ENCODE data around the gene OR2V1.
"Not testable (repeated sequence)": the region's sequence is repeated elsewhere in the genome, so short reads cannot be mapped to it uniquely, and the experiment has no call there.

The OR2V1 gene

GRCh38 chr5:181127907-181128626, 2.9 kb downstream of the OR2V1 start:
- no peak for DNase-seq

GRCh38 chr5:181127456-181127855, 3.5 kb downstream of the OR2V1 start:
- no peak for DNase-seq

- no peak for DNase-seq
These were observed 4.1 kb downstream of the OR2V1 start for GRCh38 chr5:181126841-181127240.

GRCh38 chr5:181124526-181124925, 6.4 kb downstream of the OR2V1 start:
- DNase-seq = no peak

- no peak for DNase-seq
These were observed 9.1 kb downstream of the OR2V1 start for GRCh38 chr5:181121675-181122561.

GRCh38 chr5:181120761-181121160, 10.2 kb downstream of the OR2V1 start:
- no peak for DNase-seq

- no peak for DNase-seq
These were observed 10.7 kb downstream of the OR2V1 start for GRCh38 chr5:181120306-181120705.

GRCh38 chr5:181119105-181119504, 11.9 kb downstream of the OR2V1 start:
- DNase-seq = no peak

GRCh38 chr5:181118369-181118768, 12.6 kb downstream of the OR2V1 start:
- no peak for DNase-seq

- peak; percentile 61 for DNase-seq
These were observed 15.9 kb downstream of the OR2V1 start for GRCh38 chr5:181114844-181115778.

GRCh38 chr5:181114284-181114843, 16.6 kb downstream of the OR2V1 start:
- DNase-seq = no peak

GRCh38 chr5:181113572-181113971, 17.4 kb downstream of the OR2V1 start:
- DNase-seq = not testable (repeated sequence)

- DNase-seq = no peak
These were observed 18.5 kb downstream of the OR2V1 start for GRCh38 chr5:181112476-181112875.

GRCh38 chr5:181111010-181111409, 20.0 kb downstream of the OR2V1 start:
- DNase-seq = no peak

GRCh38 chr5:181109489-181110013, 21.4 kb downstream of the OR2V1 start:
- no peak for DNase-seq

- no peak for DNase-seq
These were observed 22.3 kb downstream of the OR2V1 start for GRCh38 chr5:181108578-181109165.

- no peak for DNase-seq
These were observed 23.3 kb downstream of the OR2V1 start for GRCh38 chr5:181107699-181108098.

GRCh38 chr5:181105391-181106025, 25.5 kb downstream of the OR2V1 start:
- no peak for DNase-seq

- not testable (repeated sequence) for DNase-seq
These were observed 26.2 kb downstream of the OR2V1 start for GRCh38 chr5:181104606-181105390.

- DNase-seq = peak; percentile 30
These were observed 26.8 kb downstream of the OR2V1 start for GRCh38 chr5:181104259-181104568.
